Measurements from ENCODE around the gene TRIM2. TPM values are rescaled to one million over a fixed set of nuclear protein-coding genes. Genes with fewer than 3 reads are reported as not detected.

TRIM2 gene
- total RNA-seq = 100 to 1,000 TPM in 2 of 4 donors, 10 to 100 TPM in 2; 71.8 to 124 (median 95.3) TPM

GRCh38 chr4:153204247-153204671 lies at the start of gene TRIM2:
Gene TRIM2 (plus strand): TSS chr4:153204443. CDS start chr4:153204531, 88 bp downstream.
- DNase-seq = peak; percentile 86
- peak within 1 kb of the TSS; percentile 13 to 49 (median 31) for H3K4me3 ChIP-seq
- TF ChIP-seq CTCF (IDR thresholded peaks at IDR 0.05) (no peak), EP300 (IDR thresholded peaks at IDR 0.05; ENCODE audit: low read depth) (no peak), POLR2AphosphoS5 (IDR thresholded peaks at IDR 0.05) (peak; percentile 38 to 67 (median 58)), POLR2A (IDR thresholded peaks at IDR 0.05) (peak; percentile 37)
- H3K9me3 ChIP-seq = no peaks in the 10 kb centered on the region
- intact Hi-C loops (cut with DNase I; ENCODE audit: low total_unique reads) (loop anchor here (5.0 kb wide), 1 partner anchor 62 kb away; no protein-coding TSS in a partner anchor), in situ Hi-C loops (cut with MboI; ENCODE audit: low pct_ligation_motif_present in 1 of 4, low pct_unique_long_range_greater_than_20kb in 1 of 4, low sequenced_read_pairs in 3 of 4) (no loop called here)
- H3K27ac ChIP-seq = peak within 1 kb of the TSS; percentile 76 to 88 (median 84)
- no peaks in the 10 kb centered on the region for H3K27me3 ChIP-seq
- no peaks in the 10 kb centered on the region for H3K36me3 ChIP-seq
- peaks cover 0 to 35% (median 17%) of the 10 kb centered on the region in 4 donors for H3K4me1 ChIP-seq
- 29 to 30% methylated on average over 2 to 11 of the region's 11 CpGs for WGBS, 2 donors (ENCODE audit: low coverage in 1 of 2)

- intact Hi-C loops (cut with DNase I; ENCODE audit: low total_unique reads) (no loop called here), in situ Hi-C loops (cut with MboI; ENCODE audit: low pct_ligation_motif_present in 1 of 4, low pct_unique_long_range_greater_than_20kb in 1 of 4, low sequenced_read_pairs in 3 of 4) (no loop called here)
- Histone ChIP-seq H3K4me3 (no peak overlapping the region), H3K27ac (no peak overlapping the region), H3K27me3 (no peaks in the 10 kb centered on the region), H3K4me1 (peaks cover 0 to 37% (median 21%) of the 10 kb centered on the region in 4 donors), H3K9me3 (no peaks in the 10 kb centered on the region), H3K36me3 (no peaks in the 10 kb centered on the region)
- TF ChIP-seq EP300 (IDR thresholded peaks at IDR 0.05; ENCODE audit: low read depth) (no peak), CTCF (IDR thresholded peaks at IDR 0.05) (no peak), POLR2A (IDR thresholded peaks at IDR 0.05) (no peak), POLR2AphosphoS5 (IDR thresholded peaks at IDR 0.05) (no peak)
- DNase-seq = no peak
- 19% methylated on average over 1 of the region's 1 CpG; no CpG with 5 or more reads in 1 of the 2 donors for WGBS, 2 donors (ENCODE audit: low coverage in 1 of 2)
Measured at GRCh38 chr4:153155686-153156085, 48.6 kb upstream of the TRIM2 start.

- in situ Hi-C loops (cut with MboI; ENCODE audit: low pct_ligation_motif_present in 1 of 4, low pct_unique_long_range_greater_than_20kb in 1 of 4, low sequenced_read_pairs in 3 of 4) (no loop called here), intact Hi-C loops (cut with DNase I; ENCODE audit: low total_unique reads) (no loop called here)
- Histone ChIP-seq H3K27ac (no peak overlapping the region), H3K9me3 (no peaks in the 10 kb centered on the region), H3K36me3 (no peaks in the 10 kb centered on the region), H3K27me3 (no peaks in the 10 kb centered on the region), H3K4me3 (no peak overlapping the region), H3K4me1 (peaks cover 0 to 37% (median 21%) of the 10 kb centered on the region in 4 donors)
- TF ChIP-seq POLR2AphosphoS5 (IDR thresholded peaks at IDR 0.05) = no peak
- TF ChIP-seq POLR2A (IDR thresholded peaks at IDR 0.05) = no peak
- no peak for TF ChIP-seq EP300 (IDR thresholded peaks at IDR 0.05; ENCODE audit: low read depth)
- no peak for TF ChIP-seq CTCF (IDR thresholded peaks at IDR 0.05)
- 59% methylated on average over 4 of the region's 4 CpGs; no CpG with 5 or more reads in 1 of the 2 donors for WGBS, 2 donors (ENCODE audit: low coverage in 1 of 2)
- DNase-seq = no peak
Measured at GRCh38 chr4:153156263-153156662, 48.0 kb upstream of the TRIM2 start.

GRCh38 chr4:153156721-153157120 lies 47.5 kb upstream of the TRIM2 start:
- Histone ChIP-seq H3K27ac (no peak overlapping the region), H3K9me3 (no peaks in the 10 kb centered on the region), H3K4me3 (no peak overlapping the region), H3K4me1 (peaks cover 0 to 34% (median 21%) of the 10 kb centered on the region in 4 donors), H3K27me3 (no peaks in the 10 kb centered on the region), H3K36me3 (no peaks in the 10 kb centered on the region)
- no peak for TF ChIP-seq EP300 (IDR thresholded peaks at IDR 0.05; ENCODE audit: low read depth)
- no peak for TF ChIP-seq CTCF (IDR thresholded peaks at IDR 0.05)
- TF ChIP-seq POLR2A (IDR thresholded peaks at IDR 0.05) = no peak
- no peak for TF ChIP-seq POLR2AphosphoS5 (IDR thresholded peaks at IDR 0.05)
- in situ Hi-C loops (cut with MboI; ENCODE audit: low pct_ligation_motif_present in 1 of 4, low pct_unique_long_range_greater_than_20kb in 1 of 4, low sequenced_read_pairs in 3 of 4) (no loop called here), intact Hi-C loops (cut with DNase I; ENCODE audit: low total_unique reads) (no loop called here)
- WGBS, 2 donors (ENCODE audit: low coverage in 1 of 2) = 75 to 83% methylated on average over 1 to 5 of the region's 5 CpGs
- DNase-seq = no peak

All from transverse colon (tissue), 4 donors.